Mucosa of rectum (tissue), 2 donors: ENCODE data around the gene PRKX.
"Not testable (repeated sequence)": the region's sequence is repeated elsewhere in the genome, so short reads cannot be mapped to it uniquely, and the experiment has no call there.

Experiments
- H3K27ac ChIP-seq, 2 donors: one replicate each; pipeline ENCODE4 v1.7.0; 2013; ENCODE audit warnings: inconsistent platforms in 2 of 2, low read depth in 2 of 2, low read length in 2 of 2
- H3K27me3 ChIP-seq, 2 donors: one replicate each; pipeline ENCODE4 v1.7.0; 2013; ENCODE audit warnings: low read length in 2 of 2; ENCODE audit not compliant: control insufficient read depth in 2 of 2, insufficient read depth in 2 of 2
- H3K36me3 ChIP-seq, 2 donors: one replicate each; pipeline ENCODE4 v1.7.0; 2013; ENCODE audit warnings: low read length in 2 of 2; ENCODE audit not compliant: control insufficient read depth in 2 of 2, insufficient read depth in 2 of 2
- H3K4me1 ChIP-seq, 2 donors: one replicate each; pipeline ENCODE4 v1.7.0; 2013; ENCODE audit warnings: low read length in 2 of 2, mild to moderate bottlenecking in 1 of 2; ENCODE audit not compliant: control insufficient read depth in 2 of 2, insufficient read depth in 2 of 2
- H3K4me3 ChIP-seq, 2 donors: one replicate each; pipeline ENCODE4 v1.7.0; 2013; ENCODE audit warnings: low read length in 2 of 2
- H3K9ac ChIP-seq, 2 donors: one replicate each; pipeline ENCODE4 v1.7.0; 2013; ENCODE audit warnings: low read length in 2 of 2, low read depth in 1 of 2, mild to moderate bottlenecking in 1 of 2
- H3K9me3 ChIP-seq, 2 donors: one replicate each; pipeline ENCODE4 v1.7.0; 2013; ENCODE audit warnings: low read length in 2 of 2; ENCODE audit not compliant: control insufficient read depth in 2 of 2
- donor health status: healthy.
- donor health status: Normal muscosa, but diverticular disease.

The PRKX gene

DNA sequence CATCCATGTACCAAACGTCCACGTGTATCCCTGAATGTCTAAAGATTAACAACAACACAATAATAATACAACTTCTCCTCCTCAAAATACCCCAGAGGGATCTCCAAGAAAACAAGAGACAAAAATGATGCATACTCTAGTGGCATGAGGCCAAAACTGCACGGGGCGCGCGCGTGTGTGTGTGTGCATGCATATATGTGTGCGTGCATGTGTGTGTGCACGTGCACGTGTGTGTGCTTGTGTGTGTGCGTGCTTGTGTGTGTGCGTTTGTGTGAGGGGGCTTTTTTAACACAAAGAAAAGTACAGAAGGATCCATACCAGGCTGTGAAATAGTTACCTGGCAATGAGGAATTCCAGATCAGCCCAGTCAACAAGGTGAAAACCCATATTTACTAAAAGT is 48.5 kb downstream of the PRKX start:
- H3K4me1 ChIP-seq: peaks cover under 1% of the 10 kb centered on the region in 2 donors
- H3K36me3 ChIP-seq: peaks cover 5 to 6% of the 10 kb centered on the region in 2 donors
- no peak overlapping the region for H3K9ac ChIP-seq
- no peaks in the 10 kb centered on the region for H3K9me3 ChIP-seq
- no peak overlapping the region for H3K27ac ChIP-seq
- no peak overlapping the region for H3K4me3 ChIP-seq
- H3K27me3 ChIP-seq: no peaks in the 10 kb centered on the region

DNA sequence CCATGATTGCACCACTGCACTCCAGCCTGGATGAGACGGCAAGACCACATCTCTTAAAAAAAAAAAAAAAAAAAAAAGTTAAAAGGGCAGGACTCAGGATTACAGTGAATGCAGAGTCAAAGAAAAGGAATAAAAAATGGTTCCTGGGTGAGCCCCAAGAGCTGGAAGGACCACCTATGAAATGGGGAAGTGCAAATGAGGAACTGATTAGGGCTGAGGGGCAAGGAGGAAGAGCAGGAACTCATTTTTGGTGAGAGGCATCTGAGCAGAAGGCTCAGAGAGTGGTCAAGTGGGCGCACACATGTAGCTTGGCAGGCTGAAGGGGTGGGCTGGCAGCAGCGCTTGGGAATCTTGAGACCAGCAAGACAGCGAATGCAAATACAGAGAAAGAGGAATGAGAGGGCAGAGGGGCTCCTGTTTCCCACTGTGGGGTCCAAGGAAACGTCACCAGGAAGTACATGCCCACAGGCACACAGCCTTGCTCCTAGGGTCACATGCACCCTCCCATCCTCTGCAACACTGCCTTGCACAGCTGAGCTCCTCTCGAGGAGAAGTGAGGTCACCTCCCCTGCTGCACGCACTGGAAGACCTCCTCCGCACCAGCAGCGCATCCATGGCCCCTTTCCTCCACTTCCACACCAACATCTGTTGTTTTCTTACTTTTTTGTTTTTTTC is 49.7 kb downstream of the PRKX start:
- not testable (repeated sequence) for H3K9ac ChIP-seq, H3K4me3 ChIP-seq, H3K4me1 ChIP-seq, H3K9me3 ChIP-seq, H3K36me3 ChIP-seq, H3K27ac ChIP-seq, H3K27me3 ChIP-seq

DNA sequence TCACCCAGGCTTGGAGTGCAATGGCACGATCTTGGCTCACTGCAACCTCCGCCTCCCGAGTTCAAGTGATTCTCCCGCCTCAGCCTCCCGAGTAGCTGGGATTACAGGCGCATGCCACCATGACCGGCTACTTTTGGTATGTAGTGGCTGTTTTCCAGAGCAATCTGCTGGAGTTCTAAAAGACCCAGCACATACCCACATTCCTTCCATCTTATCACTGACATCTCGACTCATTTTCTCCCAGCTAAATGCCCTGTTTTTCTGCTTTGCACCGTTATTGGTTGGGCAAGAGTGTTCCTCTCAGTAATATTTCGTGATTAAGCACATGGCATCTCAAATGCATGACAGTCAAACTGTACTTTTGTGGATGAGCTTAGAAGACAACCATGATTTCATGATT is 53.7 kb downstream of the PRKX start:
- Histone ChIP-seq H3K27ac (no peak overlapping the region), H3K27me3 (no peaks in the 10 kb centered on the region), H3K9ac (no peak overlapping the region), H3K4me3 (no peak overlapping the region), H3K9me3 (no peaks in the 10 kb centered on the region), H3K4me1 (no peaks in the 10 kb centered on the region), H3K36me3 (peaks cover 6 to 20% of the 10 kb centered on the region in 2 donors)

DNA sequence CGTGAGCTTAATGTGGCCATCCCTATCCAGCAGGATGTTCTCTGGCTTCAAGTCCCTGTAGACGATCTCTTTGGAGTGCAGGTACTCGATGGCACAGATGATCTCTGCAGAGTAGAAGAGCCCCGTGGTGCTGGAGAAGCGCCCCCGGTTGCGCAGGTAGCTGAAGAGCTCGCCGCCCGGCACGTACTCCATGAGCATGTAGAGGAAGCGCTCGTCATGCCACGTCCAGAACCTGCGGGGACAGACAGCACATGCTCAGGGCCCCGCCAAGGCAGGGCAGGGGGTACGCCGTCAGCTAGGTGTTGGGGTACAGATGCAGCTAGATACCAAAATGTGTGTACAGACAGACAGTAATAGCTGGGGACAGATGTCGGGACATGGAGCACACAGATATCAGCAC is 58.3 kb downstream of the PRKX start:
- Histone ChIP-seq H3K27ac (no peak overlapping the region), H3K27me3 (no peaks in the 10 kb centered on the region), H3K4me1 (no peaks in the 10 kb centered on the region)

DNA sequence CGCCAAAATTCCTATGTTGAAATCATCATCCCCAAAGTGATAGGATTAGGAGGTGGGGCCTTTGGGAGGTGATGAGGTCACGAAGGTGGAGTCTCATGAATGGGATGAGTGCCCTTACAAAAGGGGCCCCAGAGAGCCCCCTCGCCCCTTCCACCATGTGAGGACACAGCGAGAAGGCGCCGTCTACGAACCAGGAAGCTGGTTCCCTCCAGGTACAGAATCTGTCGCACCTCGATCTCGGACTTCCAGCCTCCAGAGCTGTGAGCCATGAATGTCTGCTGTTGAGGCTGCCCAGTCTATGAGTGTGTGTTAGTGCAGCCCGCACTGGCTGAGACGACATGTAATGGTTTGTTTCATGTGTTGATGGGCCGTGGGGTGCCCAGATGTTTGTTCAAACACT is 60.3 kb downstream of the PRKX start:
- Histone ChIP-seq H3K27ac (no peak overlapping the region), H3K9ac (no peak overlapping the region), H3K4me1 (no peaks in the 10 kb centered on the region), H3K36me3 (peaks cover 6 to 19% of the 10 kb centered on the region in 2 donors), H3K27me3 (no peaks in the 10 kb centered on the region), H3K4me3 (no peak overlapping the region), H3K9me3 (no peaks in the 10 kb centered on the region)

More for the DNA sequence above, 58.3 kb downstream of the PRKX start:
- no peaks in the 10 kb centered on the region for H3K9me3 ChIP-seq
- no peak overlapping the region for H3K9ac ChIP-seq
- H3K4me3 ChIP-seq: no peak overlapping the region
- peaks cover 6 to 22% of the 10 kb centered on the region in 2 donors for H3K36me3 ChIP-seq

DNA sequence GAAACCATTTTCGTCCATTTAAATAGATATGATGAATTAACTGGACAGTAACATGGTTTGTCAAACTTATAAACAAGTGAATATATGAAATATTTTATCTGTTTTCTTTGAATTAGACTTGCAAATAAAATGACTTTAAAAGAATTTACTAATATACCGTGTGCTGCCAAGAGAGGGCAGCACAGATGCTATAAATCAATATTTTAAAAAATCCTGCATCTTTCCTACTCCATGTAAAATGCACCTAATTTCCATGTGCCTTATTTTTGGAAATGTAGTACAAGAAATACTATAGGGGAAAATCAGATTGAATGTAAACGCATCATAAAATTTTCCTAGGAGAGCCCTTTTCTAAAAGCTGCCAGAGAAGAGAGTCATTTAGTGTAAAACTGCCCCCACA is 62.2 kb downstream of the PRKX start:
- H3K4me3 ChIP-seq: no peak overlapping the region
- H3K27ac ChIP-seq: no peak overlapping the region
- no peaks in the 10 kb centered on the region for H3K4me1 ChIP-seq
- peaks cover 6 to 16% of the 10 kb centered on the region in 2 donors for H3K36me3 ChIP-seq
- H3K9me3 ChIP-seq: no peaks in the 10 kb centered on the region
- no peaks in the 10 kb centered on the region for H3K27me3 ChIP-seq
- H3K9ac ChIP-seq: no peak overlapping the region

DNA sequence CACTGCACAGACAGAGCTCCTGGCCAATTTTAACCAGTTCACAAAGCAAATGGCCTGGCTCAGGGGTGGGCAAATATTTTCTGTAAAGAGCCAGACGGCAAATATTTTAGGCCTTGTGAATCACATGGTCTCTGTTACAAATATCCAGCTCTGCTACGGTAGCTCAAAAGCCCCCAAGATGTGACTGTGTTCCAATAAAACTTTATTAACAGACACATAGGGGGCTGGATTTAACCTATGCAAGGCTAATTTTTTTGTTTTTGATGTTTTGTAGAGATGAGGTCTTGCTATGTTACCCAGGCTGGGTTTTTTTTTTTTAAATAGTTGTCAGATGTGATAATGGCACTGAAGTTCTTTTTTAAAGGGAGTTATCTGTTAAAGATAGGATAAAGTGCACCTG is 65.4 kb downstream of the PRKX start:
- H3K36me3 ChIP-seq: peaks cover 4 to 7% of the 10 kb centered on the region in 2 donors
- no peaks in the 10 kb centered on the region for H3K4me1 ChIP-seq
- no peak overlapping the region for H3K4me3 ChIP-seq
- H3K9me3 ChIP-seq: no peaks in the 10 kb centered on the region
- H3K9ac ChIP-seq: no peak overlapping the region
- no peaks in the 10 kb centered on the region for H3K27me3 ChIP-seq
- H3K27ac ChIP-seq: no peak overlapping the region

DNA sequence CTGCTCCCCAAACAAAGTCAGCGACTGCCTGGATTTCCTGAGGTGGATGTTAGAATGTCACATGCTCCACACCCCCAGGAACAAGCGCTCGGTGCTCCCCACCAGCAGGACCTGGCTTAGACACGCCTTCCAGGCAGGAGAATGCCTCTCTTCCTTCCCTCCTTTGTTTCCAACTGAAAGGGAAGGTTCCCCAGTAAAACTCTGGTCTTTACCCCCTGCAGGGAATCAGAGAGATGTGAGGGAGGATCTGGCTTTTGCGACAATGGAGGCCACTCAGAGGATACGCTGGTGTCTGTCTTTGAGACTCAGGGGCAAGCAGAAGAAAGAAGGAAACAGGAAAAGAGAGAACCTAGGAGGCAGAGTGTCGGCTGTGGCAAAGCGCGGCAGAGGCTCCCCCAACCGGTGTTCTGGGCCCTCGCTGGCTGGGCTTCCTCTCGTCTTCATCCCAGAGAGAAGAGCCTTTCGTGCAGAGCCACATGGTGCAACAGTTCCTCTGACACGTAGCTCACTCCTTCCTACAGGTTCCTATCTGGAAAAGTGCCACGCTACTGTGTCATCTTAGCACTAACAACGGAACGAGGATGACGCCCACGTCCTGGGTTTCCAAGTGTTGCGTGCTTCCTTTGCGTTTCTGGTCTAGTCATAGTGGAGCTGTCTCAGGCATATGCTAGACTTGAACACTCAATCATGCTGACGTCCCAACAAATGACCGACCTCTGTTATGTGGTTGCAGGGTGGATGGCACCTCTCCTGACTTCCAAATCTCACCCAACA is 73.4 kb downstream of the PRKX start:
- H3K9ac ChIP-seq, H3K9me3 ChIP-seq, H3K4me1 ChIP-seq, H3K27me3 ChIP-seq, H3K27ac ChIP-seq, H3K4me3 ChIP-seq: not testable (repeated sequence)
- peaks cover 4 to 16% of the 10 kb centered on the region in 2 donors for H3K36me3 ChIP-seq

DNA sequence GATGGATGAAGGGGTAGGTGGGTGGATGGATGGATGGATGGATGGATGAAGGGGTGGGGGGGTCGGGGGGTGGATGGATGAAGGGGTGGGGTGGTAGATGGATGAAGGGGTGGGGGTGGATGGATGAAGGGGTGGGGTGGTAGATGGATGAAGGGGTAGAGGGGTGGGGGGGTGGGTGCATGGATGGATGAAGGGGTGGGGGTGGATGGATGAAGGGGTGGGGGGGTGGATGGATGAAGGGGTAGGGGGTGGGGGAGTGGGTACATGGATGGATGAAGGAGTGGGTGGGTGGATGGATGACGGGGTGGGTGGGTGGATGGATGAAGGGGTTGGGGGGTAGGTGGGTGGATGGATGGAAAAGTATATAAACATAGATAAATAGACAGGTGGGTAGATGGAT is 74.2 kb downstream of the PRKX start:
- no peaks in the 10 kb centered on the region for H3K9me3 ChIP-seq
- H3K4me1 ChIP-seq: no peaks in the 10 kb centered on the region
- peaks cover 0 to 10% of the 10 kb centered on the region in 2 donors for H3K36me3 ChIP-seq
- no peak overlapping the region for H3K9ac ChIP-seq
- no peak overlapping the region for H3K4me3 ChIP-seq
- no peaks in the 10 kb centered on the region for H3K27me3 ChIP-seq
- no peak overlapping the region for H3K27ac ChIP-seq

DNA sequence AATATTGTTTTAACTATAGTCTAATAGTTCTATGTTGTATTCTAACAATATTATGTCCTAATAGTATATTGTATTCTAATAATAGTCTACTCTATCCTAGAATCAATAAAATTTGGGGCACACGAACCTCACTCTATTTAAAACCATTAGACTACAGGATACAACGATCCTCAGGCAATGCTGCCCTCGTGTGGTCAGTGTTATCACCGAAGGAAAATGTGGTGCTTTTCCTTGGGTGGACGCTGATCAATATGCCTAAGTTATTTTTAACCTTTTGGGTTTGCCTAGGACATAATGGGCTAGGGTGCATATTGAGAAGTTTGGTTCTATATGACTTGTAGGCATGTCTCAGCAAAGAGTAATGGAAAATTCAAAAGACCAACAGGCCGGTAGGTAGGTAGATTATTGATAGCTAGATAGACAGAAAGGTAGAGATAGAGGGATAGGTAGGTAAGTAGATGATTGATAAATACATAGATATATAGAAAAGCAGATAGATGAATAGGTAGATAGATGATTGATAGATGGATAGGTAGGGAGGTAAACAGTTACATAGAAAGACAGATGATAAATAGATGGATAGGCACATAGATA is 75.1 kb downstream of the PRKX start:
- Histone ChIP-seq H3K4me3 (no peak overlapping the region), H3K9me3 (no peaks in the 10 kb centered on the region), H3K9ac (no peak overlapping the region), H3K36me3 (peaks cover 0 to 10% of the 10 kb centered on the region in 2 donors), H3K4me1 (no peaks in the 10 kb centered on the region), H3K27ac (no peak overlapping the region), H3K27me3 (no peaks in the 10 kb centered on the region)
